HG03045 (cell line): Measurements from ENCODE around the gene TBC1D7.
"Not testable (repeated sequence)": the region's sequence is repeated elsewhere in the genome, so short reads cannot be mapped to it uniquely, and the experiment has no call there.

Experiments
- ATAC-seq: cut with Tn5 transposase; IDR thresholded peaks from one replicate; pipeline ENCODE4 v1.9.1; 2021; ENCODE audit warnings: mild to moderate bottlenecking, moderate library complexity; ENCODE audit not compliant: unreplicated experiment

The TBC1D7 gene

DNA sequence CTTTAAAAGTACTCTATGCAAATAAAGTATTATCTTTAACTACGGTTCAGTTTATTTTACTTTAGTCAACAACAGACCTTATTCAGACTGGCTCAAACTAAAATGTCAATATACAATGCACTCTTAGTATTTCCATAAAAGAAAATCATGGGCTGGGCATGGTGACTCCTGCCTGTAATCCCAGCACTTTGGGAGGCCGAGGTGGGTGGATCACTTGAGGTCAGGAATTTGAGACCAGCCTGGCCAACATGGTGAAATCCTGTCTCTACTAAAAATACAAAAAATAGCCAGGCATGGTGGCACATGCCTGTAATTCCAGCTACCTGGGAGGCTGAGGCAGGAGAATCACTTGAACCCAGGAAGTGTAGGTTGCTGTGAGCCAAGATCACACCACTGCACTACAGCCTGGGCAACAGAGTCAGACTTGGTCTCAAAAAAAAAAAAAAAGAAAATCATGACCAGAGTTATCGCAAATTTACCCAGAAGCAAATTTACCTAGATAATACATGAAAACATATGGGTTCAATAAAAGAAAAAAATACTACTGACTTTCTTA, 2.2 kb downstream of the TBC1D7 start:
- ATAC-seq, result not testable (repeated sequence)

DNA sequence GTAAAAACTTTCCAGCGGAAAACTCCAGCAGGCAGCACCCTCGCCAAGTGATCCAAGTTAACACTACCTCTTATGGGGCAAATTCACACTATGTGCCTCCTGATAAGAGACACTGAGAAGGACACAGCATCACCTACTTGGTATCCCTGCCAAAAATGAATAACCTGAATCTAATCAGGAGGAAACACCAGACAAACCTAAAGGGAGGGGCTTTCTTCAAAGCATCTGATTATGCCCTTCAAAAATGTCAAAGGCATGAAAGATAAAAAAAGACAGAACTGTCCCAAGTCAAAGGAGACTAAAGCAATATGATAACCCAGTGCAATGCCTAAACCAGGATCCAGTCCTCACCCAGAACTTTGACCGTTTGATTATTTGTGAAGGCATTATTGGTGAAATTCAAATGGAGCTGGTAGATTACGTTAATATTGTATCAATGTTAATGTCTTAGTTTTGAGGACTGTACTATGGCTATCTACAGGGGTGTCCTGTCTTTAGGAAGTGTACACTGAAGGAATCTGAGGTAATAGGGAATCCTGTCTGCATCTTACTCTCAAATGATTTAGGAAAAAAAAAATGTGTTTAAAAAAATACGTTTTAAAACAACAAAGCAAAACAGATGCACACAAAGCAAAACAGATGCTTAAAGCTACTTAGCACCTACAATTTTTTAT, 8.3 kb downstream of the TBC1D7 start:
- ATAC-seq, result no peak

DNA sequence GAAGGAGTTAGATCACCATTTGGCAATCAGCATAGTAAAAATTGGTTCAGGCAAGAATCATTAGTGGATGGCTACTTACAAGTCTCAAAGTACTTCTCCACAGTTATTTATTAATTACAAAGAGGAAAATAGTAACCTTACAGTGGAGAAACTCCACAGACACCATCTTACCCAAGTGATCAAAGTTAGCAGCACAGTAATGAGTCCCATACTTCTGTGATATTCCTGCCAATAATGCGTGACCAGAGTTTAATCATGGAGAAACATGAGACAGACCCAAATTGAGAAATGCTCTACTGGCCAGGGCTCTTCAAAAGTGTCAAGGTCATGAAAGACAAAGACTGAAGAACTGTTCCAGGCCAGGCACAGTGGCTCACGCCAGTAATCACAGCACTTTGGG, 9.5 kb downstream of the TBC1D7 start:
- no peak for ATAC-seq

GRCh38 chr6:13315896-13316295, 12.4 kb downstream of the TBC1D7 start:
- ATAC-seq, result no peak

GRCh38 chr6:13314806-13315205, 13.5 kb downstream of the TBC1D7 start:
- no peak for ATAC-seq

DNA sequence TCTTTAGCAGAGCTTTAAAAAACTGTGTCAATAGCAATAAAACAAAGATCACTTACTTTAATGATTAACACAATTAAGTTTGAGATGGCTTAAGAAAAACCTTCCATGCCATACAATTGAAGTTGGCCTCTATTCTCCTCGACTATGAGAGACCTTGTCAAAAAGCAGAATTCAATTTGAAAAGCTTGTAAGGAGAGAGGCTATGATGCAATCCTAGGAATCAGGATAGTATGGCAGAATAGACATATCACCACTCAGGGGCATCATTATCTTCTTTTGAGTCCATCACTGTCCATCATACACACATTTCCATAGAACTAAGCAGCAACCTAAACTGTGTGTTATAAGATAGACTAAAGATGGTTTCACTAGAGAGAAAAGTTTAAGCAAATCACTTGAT, 17.2 kb downstream of the TBC1D7 start:
- no peak for ATAC-seq

DNA sequence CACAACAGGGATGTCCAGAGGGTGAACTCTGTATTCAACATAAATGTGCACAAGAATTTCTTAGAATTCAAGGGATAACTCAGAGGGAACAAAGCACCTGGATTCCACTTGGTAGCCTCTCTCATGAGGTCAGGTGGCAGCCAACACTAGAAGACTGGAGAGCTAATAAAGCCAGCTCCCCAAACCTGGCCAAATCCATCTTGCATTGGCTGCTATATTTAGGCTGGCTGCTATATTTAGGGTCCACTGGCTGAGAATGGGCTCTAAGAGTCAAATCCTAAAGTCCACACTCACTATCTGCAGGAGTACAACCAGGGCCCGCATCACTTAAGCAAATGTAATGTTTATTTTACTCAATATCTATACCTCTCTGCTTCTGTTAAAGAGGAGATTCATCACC, 20.0 kb downstream of the TBC1D7 start:
- ATAC-seq, result no peak

DNA sequence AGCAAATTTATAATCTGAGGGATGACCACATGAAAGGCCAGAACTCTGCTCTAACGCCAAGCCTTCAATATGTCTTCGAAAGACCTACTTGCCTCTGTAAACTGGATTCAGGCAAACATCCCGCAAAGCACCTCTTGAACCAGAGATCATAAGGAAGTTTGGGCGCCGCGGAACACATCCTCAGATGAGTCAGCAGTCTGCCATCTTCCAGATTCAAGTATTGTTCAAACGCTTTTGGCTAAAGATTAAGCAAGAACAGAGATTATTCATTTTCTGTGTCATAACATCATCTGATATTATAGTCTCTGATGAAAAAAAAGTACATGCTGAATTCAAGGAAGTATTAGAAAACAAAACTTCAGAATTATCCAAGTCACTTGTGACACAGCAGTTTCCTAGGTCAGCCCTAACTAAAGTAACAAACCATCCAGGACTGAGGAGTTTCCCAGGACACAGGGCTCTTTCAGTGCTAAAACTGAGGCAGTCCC, 20.8 kb downstream of the TBC1D7 start:
- no peak for ATAC-seq

GRCh38 chr6:13305791-13306190, 22.5 kb downstream of the TBC1D7 start:
- no peak for ATAC-seq

GRCh38 chr6:13305288-13305687, 23.0 kb downstream of the TBC1D7 start:
- ATAC-seq, result no peak

GRCh38 chr6:13304580-13305260, 23.6 kb downstream of the TBC1D7 start:
- no peak for ATAC-seq

GRCh38 chr6:13304101-13304500, 24.2 kb downstream of the TBC1D7 start:
- ATAC-seq, result no peak

DNA sequence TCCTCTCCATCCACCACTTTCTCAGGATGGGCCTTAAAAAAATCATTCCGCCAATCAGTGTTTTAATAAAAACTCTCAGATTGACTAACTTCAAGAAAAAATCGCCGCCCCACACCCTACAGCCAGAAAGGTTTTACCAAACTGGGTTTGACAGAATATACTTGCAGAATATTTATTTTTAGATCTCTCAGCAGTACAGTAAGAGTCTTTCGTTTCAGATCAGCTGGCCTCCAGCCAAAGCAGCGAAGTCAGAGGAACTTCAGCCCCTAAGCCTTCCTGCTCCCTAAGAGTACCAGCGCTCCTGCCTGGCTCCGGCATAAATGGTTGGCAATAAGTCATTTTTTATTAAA, 24.7 kb downstream of the TBC1D7 start:
- ATAC-seq, result peak; percentile 50

GRCh38 chr6:13302751-13303667, 25.3 kb downstream of the TBC1D7 start:
- peak; percentile 67 for ATAC-seq

DNA sequence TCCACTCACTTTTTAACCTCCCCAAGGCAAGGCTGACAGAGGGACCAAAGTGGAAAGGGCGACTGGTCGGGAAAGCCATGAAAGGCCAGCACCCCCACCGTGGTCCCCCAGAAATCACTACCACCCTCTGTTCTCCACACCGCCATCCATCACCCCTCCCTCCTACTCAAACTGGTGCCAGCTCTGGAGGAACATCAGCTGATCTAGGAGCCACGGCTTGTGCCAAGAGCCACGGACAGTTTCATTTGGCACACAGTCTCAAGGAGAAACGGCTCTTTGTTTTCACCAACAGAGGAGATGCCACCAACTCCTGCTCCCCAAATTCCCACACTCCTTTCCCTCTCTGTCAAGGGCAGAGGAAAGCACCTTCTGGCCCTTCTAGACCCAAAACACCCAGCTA, 26.0 kb downstream of the TBC1D7 start:
- no peak for ATAC-seq

DNA sequence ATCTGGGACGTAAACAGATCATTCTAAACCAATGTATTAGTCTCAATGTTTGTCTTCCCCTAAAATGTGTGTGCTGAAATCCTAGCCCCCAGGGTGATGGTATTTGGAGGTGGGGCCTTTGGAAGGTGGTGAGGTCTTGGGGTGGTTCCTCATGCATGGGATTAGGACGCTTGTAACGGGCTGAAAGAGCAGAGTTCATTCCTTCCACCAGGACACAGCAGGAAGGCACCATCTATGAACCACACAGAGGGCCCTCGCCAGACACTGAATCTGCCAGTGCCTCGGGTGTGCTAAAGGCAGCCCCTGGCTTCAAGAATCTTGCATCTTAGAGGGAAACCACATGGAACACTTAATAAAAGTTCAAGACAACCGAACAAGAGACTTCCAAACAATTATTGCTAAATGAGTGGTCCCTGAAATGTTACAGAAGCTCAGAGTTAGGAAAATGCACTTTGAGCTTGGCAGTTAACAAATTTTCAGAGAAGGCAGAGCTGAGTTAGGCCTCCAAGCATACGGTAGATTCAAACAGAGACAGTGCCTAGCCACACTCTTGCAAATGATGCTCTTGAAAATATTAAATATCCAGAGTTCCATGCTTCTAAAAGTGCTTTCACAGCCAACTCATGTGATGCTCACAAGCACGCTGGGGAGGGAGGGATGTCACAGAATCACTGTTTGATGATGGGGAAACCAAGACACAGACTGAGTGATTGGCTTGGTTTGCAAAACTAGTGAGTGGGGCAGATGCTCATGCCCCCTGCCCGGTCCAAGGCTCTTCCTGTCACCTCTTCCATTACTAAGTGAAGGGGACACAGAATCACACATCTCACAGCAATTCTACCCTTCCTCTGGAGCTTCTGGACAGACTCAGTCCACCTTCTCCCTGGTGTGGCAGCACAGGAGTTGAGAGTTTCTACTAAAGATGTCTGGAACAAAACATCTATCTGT, 27.4 kb downstream of the TBC1D7 start:
- no peak for ATAC-seq

- no peak for ATAC-seq
These were observed 28.4 kb downstream of the TBC1D7 start for GRCh38 chr6:13299918-13300317.

DNA sequence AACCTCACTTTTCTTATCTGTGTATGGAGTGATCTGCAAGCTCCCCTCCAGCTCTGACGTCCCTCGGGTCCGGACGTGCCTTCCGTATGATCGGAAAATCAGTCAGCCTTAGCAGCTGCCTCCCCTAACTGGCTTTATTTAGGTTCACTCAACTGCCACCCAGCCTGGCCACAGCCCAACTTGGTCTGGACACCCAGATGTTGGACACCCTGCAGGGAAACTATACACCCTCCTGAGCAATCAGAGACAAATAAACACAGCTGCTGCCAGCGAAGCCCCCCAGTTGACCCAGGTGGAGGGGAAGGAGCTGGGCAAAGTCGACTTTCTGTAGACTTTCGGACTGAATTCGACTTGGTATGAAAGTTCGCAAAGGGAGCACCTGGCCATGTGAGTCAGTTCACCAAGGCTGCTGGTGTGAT, 28.9 kb downstream of the TBC1D7 start:
- no peak for ATAC-seq

- no peak for ATAC-seq
These were observed 29.9 kb downstream of the TBC1D7 start for GRCh38 chr6:13298446-13298845.

- no peak for ATAC-seq
These were observed 30.9 kb downstream of the TBC1D7 start for GRCh38 chr6:13297391-13297790.
